Colonic mucosa (tissue), 4 donors: ENCODE results near the gene KLF14. TPM values are rescaled to one million over a fixed set of nuclear protein-coding genes. Genes with fewer than 3 reads are reported as not detected.

Experiments
- DNase-seq: peaks from one replicate; pipeline ENCODE4 v3.0.0-alpha.2; 2020
- H3K27ac ChIP-seq: fragments of 200-600 bp; one replicate; pipeline ENCODE4 v1.8.0; 2021
- H3K27me3 ChIP-seq: fragments of 200-600 bp; one replicate; pipeline ENCODE4 v1.8.0; 2021
- H3K36me3 ChIP-seq: fragments of 200-600 bp; one replicate; pipeline ENCODE4 v1.8.0; 2021
- H3K4me1 ChIP-seq: fragments of 200-600 bp; one replicate; pipeline ENCODE4 v1.8.0; 2021; ENCODE audit warnings: mild to moderate bottlenecking
- H3K4me3 ChIP-seq: fragments of 200-600 bp; one replicate; pipeline ENCODE4 v1.8.0; 2021
- H3K9ac ChIP-seq, 2 donors: one replicate each; pipeline ENCODE4 v1.7.0; 2013; ENCODE audit warnings: control low read depth in 2 of 2, low read depth in 2 of 2, low read length in 2 of 2
- H3K9me3 ChIP-seq: fragments of 200-600 bp; one replicate; pipeline ENCODE4 v1.8.0; 2021
- intact Hi-C: fragments of 100-400 bp; cut with DNase I; formaldehyde crosslinking; loops from one replicate; pipeline ENCODE4 v1.14.1; 2022
- total RNA-seq, 2 donors: library from RNA; stranded (reverse); fragmentation: NEBNext Ultra II Directional in 1 of 2; extraction: Animal tissue kit (Norgen Biotek cat#: 25700) in 1 of 2; gene quantifications; one replicate each; pipeline ENCODE4 v1.2.1, GENCODE V29; 2021
- TF ChIP-seq, protein P1 (sequence below): fragments of 200-600 bp; IDR thresholded peaks from one replicate; pipeline ENCODE4 v1.8.0; 2022; ENCODE audit warnings: antibody characterized with exemption, mild to moderate bottlenecking
- donor health status: healthy.
- donor health status: DM: no; HTN: no; CAD: no.
- donor health status: DM: no; HTN: no; CAD: no.

Gene KLF14
- total RNA-seq, 2 donors from 2014 or later: not detected

DNA sequence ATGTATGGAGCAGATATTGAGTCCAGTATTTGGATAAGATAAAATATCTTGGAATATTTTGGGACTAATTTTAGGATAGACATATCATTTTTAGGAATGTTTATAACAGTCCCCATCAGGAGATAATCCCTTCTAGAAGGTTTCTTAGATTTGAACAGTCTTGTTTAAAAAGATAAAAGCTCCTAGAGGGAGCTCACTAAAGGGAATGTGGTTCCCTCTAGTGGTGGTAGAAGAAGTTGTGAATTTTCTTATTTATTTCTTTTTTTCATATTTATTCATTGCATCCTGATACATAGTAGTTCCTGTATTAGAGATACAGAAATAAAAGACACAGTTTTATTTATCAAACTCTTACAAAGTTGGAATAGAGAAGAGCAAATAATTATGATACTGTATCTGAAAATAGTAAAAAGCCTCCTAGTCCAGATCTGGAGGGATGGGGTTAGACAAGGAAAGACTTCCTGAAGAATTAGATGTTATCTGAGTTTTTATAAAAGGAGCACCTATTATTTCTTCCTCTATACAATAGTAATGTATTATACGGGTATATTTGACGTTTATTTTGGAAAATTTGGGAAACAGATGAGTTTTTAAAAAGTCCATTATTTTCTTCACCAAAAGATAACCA lies 24.5 kb upstream of the KLF14 start:
- intact Hi-C loops: loop anchor here (10.0 kb wide), 1 partner anchor 694 kb away; no protein-coding TSS in a partner anchor

DNA sequence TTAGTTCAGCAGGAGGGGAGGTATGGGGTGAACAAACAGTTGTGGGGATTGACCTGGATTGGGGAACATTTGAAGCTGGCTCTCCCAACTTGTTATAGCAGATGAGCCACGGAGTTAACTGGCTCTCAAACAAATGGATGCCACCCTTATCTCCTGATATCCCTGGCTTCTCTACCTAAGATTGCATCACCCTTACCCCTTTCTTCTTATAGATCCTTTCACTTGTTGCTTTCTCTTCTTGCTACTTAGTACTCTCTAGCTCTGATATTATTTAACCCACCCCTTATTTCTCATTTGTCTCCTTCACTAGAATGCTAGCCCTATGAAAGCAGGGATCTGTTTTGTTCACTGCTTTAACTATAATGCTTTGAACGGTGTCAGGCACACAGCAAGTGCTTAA lies 22.3 kb upstream of the KLF14 start:
- Histone ChIP-seq H3K9me3 (no peaks in the 10 kb centered on the region), H3K36me3 (no peaks in the 10 kb centered on the region), H3K4me3 (no peak overlapping the region), H3K9ac (no peak overlapping the region), H3K27me3 (no peaks in the 10 kb centered on the region), H3K27ac (no peak overlapping the region), H3K4me1 (no peaks in the 10 kb centered on the region)
- DNase-seq: no peak
- intact Hi-C loops: loop anchor here (10.0 kb wide), 1 partner anchor 692 kb away; no protein-coding TSS in a partner anchor
- TF ChIP-seq, protein P1, sequence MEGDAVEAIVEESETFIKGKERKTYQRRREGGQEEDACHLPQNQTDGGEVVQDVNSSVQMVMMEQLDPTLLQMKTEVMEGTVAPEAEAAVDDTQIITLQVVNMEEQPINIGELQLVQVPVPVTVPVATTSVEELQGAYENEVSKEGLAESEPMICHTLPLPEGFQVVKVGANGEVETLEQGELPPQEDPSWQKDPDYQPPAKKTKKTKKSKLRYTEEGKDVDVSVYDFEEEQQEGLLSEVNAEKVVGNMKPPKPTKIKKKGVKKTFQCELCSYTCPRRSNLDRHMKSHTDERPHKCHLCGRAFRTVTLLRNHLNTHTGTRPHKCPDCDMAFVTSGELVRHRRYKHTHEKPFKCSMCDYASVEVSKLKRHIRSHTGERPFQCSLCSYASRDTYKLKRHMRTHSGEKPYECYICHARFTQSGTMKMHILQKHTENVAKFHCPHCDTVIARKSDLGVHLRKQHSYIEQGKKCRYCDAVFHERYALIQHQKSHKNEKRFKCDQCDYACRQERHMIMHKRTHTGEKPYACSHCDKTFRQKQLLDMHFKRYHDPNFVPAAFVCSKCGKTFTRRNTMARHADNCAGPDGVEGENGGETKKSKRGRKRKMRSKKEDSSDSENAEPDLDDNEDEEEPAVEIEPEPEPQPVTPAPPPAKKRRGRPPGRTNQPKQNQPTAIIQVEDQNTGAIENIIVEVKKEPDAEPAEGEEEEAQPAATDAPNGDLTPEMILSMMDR: no peak

More for the DNA sequence above, 24.5 kb upstream of the KLF14 start:
- no peak overlapping the region for H3K9ac ChIP-seq
- H3K27me3 ChIP-seq: no peaks in the 10 kb centered on the region
- DNase-seq: no peak
- H3K9me3 ChIP-seq: no peaks in the 10 kb centered on the region
- H3K4me3 ChIP-seq: no peak overlapping the region
- TF ChIP-seq, protein P1: peak; percentile 55
- no peaks in the 10 kb centered on the region for H3K4me1 ChIP-seq
- H3K36me3 ChIP-seq: no peaks in the 10 kb centered on the region
- H3K27ac ChIP-seq: no peak overlapping the region

DNA sequence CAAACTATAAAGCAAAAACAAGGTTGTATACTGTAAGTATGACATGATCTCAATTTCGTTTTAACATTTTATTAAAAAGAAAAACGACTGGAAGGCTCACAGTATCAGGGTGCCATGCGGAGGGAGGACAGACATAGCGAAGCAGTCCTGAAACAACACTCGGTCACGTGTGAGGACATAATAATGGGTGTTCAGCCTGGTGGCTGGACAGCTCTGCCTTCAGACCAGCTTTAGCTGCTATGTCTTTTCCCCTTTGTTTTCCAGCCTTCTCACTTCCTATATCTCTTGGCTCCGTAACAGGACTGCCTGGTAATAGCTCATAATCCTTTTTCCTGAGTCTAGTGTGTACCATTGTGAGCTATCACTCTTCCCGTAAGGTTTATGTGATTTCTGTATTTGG lies 18.4 kb upstream of the KLF14 start:
- DNase-seq: no peak
- H3K36me3 ChIP-seq: no peaks in the 10 kb centered on the region
- H3K9ac ChIP-seq: no peak overlapping the region
- no peaks in the 10 kb centered on the region for H3K4me1 ChIP-seq
- H3K9me3 ChIP-seq: no peaks in the 10 kb centered on the region
- TF ChIP-seq, protein P1: no peak
- H3K27me3 ChIP-seq: no peaks in the 10 kb centered on the region
- intact Hi-C loops: loop anchor here (10.0 kb wide), 1 partner anchor 688 kb away; no protein-coding TSS in a partner anchor
- H3K4me3 ChIP-seq: no peak overlapping the region
- H3K27ac ChIP-seq: no peak overlapping the region

- Histone ChIP-seq H3K9ac (no peak overlapping the region), H3K4me3 (no peak overlapping the region), H3K4me1 (no peaks in the 10 kb centered on the region), H3K27me3 (no peaks in the 10 kb centered on the region), H3K9me3 (no peaks in the 10 kb centered on the region), H3K36me3 (no peaks in the 10 kb centered on the region), H3K27ac (no peak overlapping the region)
- DNase-seq: no peak
- TF ChIP-seq, protein P1: no peak
- intact Hi-C loops: loop anchor here (10.0 kb wide), 1 partner anchor 686 kb away; no protein-coding TSS in a partner anchor
Observed at GRCh38 chr7:130750755-130751154, 16.7 kb upstream of the KLF14 start.

- no peaks in the 10 kb centered on the region for H3K9me3 ChIP-seq
- H3K27ac ChIP-seq: no peak overlapping the region
- H3K27me3 ChIP-seq: no peaks in the 10 kb centered on the region
- TF ChIP-seq, protein P1: no peak
- no peak overlapping the region for H3K9ac ChIP-seq
- H3K4me1 ChIP-seq: no peaks in the 10 kb centered on the region
- no peak overlapping the region for H3K4me3 ChIP-seq
- no peak for DNase-seq
- no peaks in the 10 kb centered on the region for H3K36me3 ChIP-seq
- intact Hi-C loops: no loop called here
Observed at GRCh38 chr7:130748531-130749389, 14.8 kb upstream of the KLF14 start.
